HFFc6 (cell line): ENCODE measurements around the gene FGF3. TPM values are rescaled to one million over a fixed set of nuclear protein-coding genes. Genes with fewer than 3 reads are reported as not detected.

Experiments used
- DNase-seq: peaks from one replicate; pipeline ENCODE4 v3.0.0-alpha.2; 2018
- H3K27ac Mint-ChIP-seq: 2 replicates; pipeline ENCODE4 v1.8.0; 2020; ENCODE audit warnings: mild to moderate bottlenecking, mixed read lengths
- H3K27me3 Mint-ChIP-seq: 2 replicates; pipeline ENCODE4 v1.8.0; 2021; ENCODE audit warnings: mild to moderate bottlenecking, moderate library complexity, mixed read lengths; ENCODE audit not compliant: insufficient read depth
- H3K36me3 Mint-ChIP-seq: 2 replicates; pipeline ENCODE4 v1.8.0; 2021; ENCODE audit warnings: low read depth, mixed read lengths
- H3K4me1 Mint-ChIP-seq: 2 replicates; pipeline ENCODE4 v1.8.0; 2020; ENCODE audit warnings: low read depth, mixed read lengths
- H3K4me3 Mint-ChIP-seq: 2 replicates; pipeline ENCODE4 v1.8.0; 2020; ENCODE audit warnings: mild to moderate bottlenecking, moderate library complexity, mixed read lengths
- H3K9me3 Mint-ChIP-seq: 2 replicates; pipeline ENCODE4 v1.8.0; 2020; ENCODE audit warnings: mild to moderate bottlenecking, mixed read lengths
- CTCF ChIP-seq: fragments of 200-600 bp; sonication (generic); IDR thresholded peaks from 2 replicates; pipeline ENCODE4 v1.5.0; 2021; ENCODE audit warnings: antibody characterized with exemption, mild to moderate bottlenecking
- total RNA-seq, 6 experiments: library from RNA; stranded (reverse); fragmentation: NEBNext Ultra II Directional; extraction: Animal tissue kit (Norgen Biotek cat#: 25700); gene quantifications; 2 replicates in 1 of 6; 3 replicates in 5 of 6; pipeline ENCODE4 v1.2.3, GENCODE V29; 2021

Gene FGF3
- total RNA-seq, 6 experiments from 2014 or later: not detected

- peaks cover 5% of the 10 kb centered on the region; the same call in 1 of the 2 replicates for H3K36me3 Mint-ChIP-seq
- H3K4me1 Mint-ChIP-seq: no peaks in the 10 kb centered on the region
- no peak overlapping the region for H3K27ac Mint-ChIP-seq
Observed at GRCh38 chr11:69842746-69843528, 23.7 kb upstream of the FGF3 start.

GRCh38 chr11:69841859-69842698 is 22.9 kb upstream of the FGF3 start:
- Mint-ChIP-seq H3K27ac (no peak overlapping the region), H3K9me3 (no peaks in the 10 kb centered on the region), H3K36me3 (peaks cover 5% of the 10 kb centered on the region; the same call in 1 of the 2 replicates), H3K27me3 (peaks cover 23% of the 10 kb centered on the region), H3K4me3 (no peak overlapping the region), H3K4me1 (no peaks in the 10 kb centered on the region)
- DNase-seq: no peak
- peak; percentile 73 for TF ChIP-seq CTCF

More at GRCh38 chr11:69842746-69843528, 23.7 kb upstream of the FGF3 start:
- TF ChIP-seq CTCF: no peak
- H3K4me3 Mint-ChIP-seq: no peak overlapping the region
- no peaks in the 10 kb centered on the region for H3K9me3 Mint-ChIP-seq
- H3K27me3 Mint-ChIP-seq: peaks cover 22% of the 10 kb centered on the region
- DNase-seq: no peak

- Mint-ChIP-seq H3K27me3 (peaks cover 26% of the 10 kb centered on the region), H3K27ac (no peak overlapping the region)
Observed at GRCh38 chr11:69841170-69841858, 22.1 kb upstream of the FGF3 start.

GRCh38 chr11:69840371-69841169 is 21.4 kb upstream of the FGF3 start:
- Mint-ChIP-seq H3K27ac (no peak overlapping the region), H3K27me3 (peaks cover 31% of the 10 kb centered on the region), H3K4me1 (no peaks in the 10 kb centered on the region), H3K9me3 (no peaks in the 10 kb centered on the region), H3K36me3 (peaks cover 5% of the 10 kb centered on the region; the same call in 1 of the 2 replicates), H3K4me3 (no peak overlapping the region)
- TF ChIP-seq CTCF: no peak
- DNase-seq: no peak

More at GRCh38 chr11:69841170-69841858, 22.1 kb upstream of the FGF3 start:
- no peak for DNase-seq
- H3K4me3 Mint-ChIP-seq: no peak overlapping the region
- TF ChIP-seq CTCF: no peak
- peaks cover 5% of the 10 kb centered on the region; the same call in 1 of the 2 replicates for H3K36me3 Mint-ChIP-seq
- no peaks in the 10 kb centered on the region for H3K9me3 Mint-ChIP-seq
- no peaks in the 10 kb centered on the region for H3K4me1 Mint-ChIP-seq

DNA sequence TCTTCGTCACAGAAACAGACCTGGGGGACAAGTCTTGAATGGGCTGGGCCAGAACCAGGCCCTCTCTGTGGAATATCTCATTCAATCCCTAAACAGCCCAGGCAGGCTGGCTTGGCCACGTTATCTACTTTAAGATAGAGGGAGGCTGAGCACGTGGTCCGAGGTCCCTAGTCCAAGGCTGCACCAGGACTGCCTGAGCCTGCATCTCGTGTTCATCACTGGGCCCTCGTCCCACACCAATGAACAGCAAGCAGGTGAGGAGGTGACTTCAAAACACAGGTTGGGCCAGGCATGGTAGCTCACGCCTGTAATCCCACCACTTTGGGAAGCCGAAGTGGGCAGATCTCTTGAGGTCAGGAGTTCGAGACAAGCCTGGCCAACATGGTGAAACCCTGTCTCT is 20.3 kb upstream of the FGF3 start:
- no peaks in the 10 kb centered on the region for H3K4me1 Mint-ChIP-seq

More for the DNA sequence above, 20.3 kb upstream of the FGF3 start:
- H3K9me3 Mint-ChIP-seq: no peaks in the 10 kb centered on the region
- H3K27ac Mint-ChIP-seq: no peak overlapping the region
- TF ChIP-seq CTCF: no peak
- peaks cover 42% of the 10 kb centered on the region for H3K27me3 Mint-ChIP-seq
- no peak for DNase-seq
- H3K4me3 Mint-ChIP-seq: no peak overlapping the region
- H3K36me3 Mint-ChIP-seq: peaks cover 5% of the 10 kb centered on the region; the same call in 1 of the 2 replicates
